IMR-90 (cell line): ENCODE data around the gene BRPF1. TPM values are rescaled to one million over a fixed set of nuclear protein-coding genes. Genes with fewer than 3 reads are reported as not detected.

ENCODE experiments used
- ATAC-seq: fragments of 200-7000 bp; cut with Tn5 transposase; 2 replicates; pipeline ENCODE4 v1.9.1; 2020; ENCODE audit warnings: low read depth, mild to moderate bottlenecking, moderate library complexity
- BruUV-seq: library from RNA; stranded (reverse); fragments of 400-500 nt; replicated peaks from 2 replicates; lab custom pipeline; 2021; lab: Mats Ljungman, UMichigan
- CTCF ChIA-PET: fragments of 300-600 bp; formaldehyde crosslinking; extraction: SDS; loops from one replicate; lab custom pipeline; 2021; ENCODE audit warnings: antibody characterized with exemption; lab: Yijun Ruan, JAX
- POLR2A ChIA-PET: fragments of 300-600 bp; sonication (Branson Sonifier 250); formaldehyde crosslinking; loops from one replicate; lab custom pipeline; 2022; ENCODE audit warnings: antibody characterized with exemption; ENCODE audit not compliant: unreplicated experiment; lab: Charles Lee
- DNase-seq: peaks from one replicate; pipeline ENCODE4 v3.0.0; 2013
- H2AFZ ChIP-seq: replicated peaks from 2 replicates; pipeline ENCODE3; 2013; ENCODE audit warnings: low read length, mild to moderate bottlenecking; ENCODE audit not compliant: poor library complexity
- H2AK5ac ChIP-seq: 2 replicates; pipeline ENCODE4 v1.6.1; 2013; ENCODE audit warnings: low read depth, low read length, inconsistent platforms
- H2AK9ac ChIP-seq: replicated peaks from 2 replicates; pipeline ENCODE3; 2013; ENCODE audit warnings: mild to moderate bottlenecking, low read depth, low read length, moderate library complexity; ENCODE audit not compliant: poor library complexity
- H2BK120ac ChIP-seq: 2 replicates; pipeline ENCODE4 v1.6.1; 2013; ENCODE audit warnings: low read depth, low read length, inconsistent platforms
- H2BK15ac ChIP-seq: 3 replicates; pipeline ENCODE4 v1.6.1; 2013; ENCODE audit warnings: low read depth, low read length, inconsistent platforms
- H2BK20ac ChIP-seq: 2 replicates; pipeline ENCODE4 v1.6.1; 2013; ENCODE audit warnings: low read depth, mild to moderate bottlenecking, inconsistent platforms, low read length, moderate library complexity
- H2BK5ac ChIP-seq: 2 replicates; pipeline ENCODE4 v1.6.1; 2013; ENCODE audit warnings: mild to moderate bottlenecking, low read depth, low read length, inconsistent platforms; ENCODE audit not compliant: poor library complexity, severe bottlenecking
- H3K14ac ChIP-seq: replicated peaks from 2 replicates; pipeline ENCODE4 v1.6.1; 2013; ENCODE audit warnings: low read depth, low read length, inconsistent platforms
- H3K18ac ChIP-seq: 2 replicates; pipeline ENCODE4 v1.6.1; 2013; ENCODE audit warnings: low read depth, low read length, control low read depth
- H3K23ac ChIP-seq: 2 replicates; pipeline ENCODE4 v1.6.1; 2013; ENCODE audit warnings: low read depth, low read length, inconsistent platforms
- H3K27ac ChIP-seq: 2 replicates; pipeline ENCODE4 v1.5.1; 2013; ENCODE audit warnings: mild to moderate bottlenecking, control low read depth, low read length; ENCODE audit not compliant: insufficient read depth
- H3K27me3 ChIP-seq: 2 replicates; pipeline ENCODE4 v1.6.1; 2013; ENCODE audit warnings: low read length; ENCODE audit not compliant: control insufficient read depth, insufficient read depth
- H3K36me3 ChIP-seq: 2 replicates; pipeline ENCODE4 v1.6.1; 2013; ENCODE audit warnings: low read length, mixed read lengths; ENCODE audit not compliant: control insufficient read depth, insufficient read depth
- H3K4ac ChIP-seq: 2 replicates; pipeline ENCODE4 v1.6.1; 2013; ENCODE audit warnings: low read depth, low read length, inconsistent platforms
- H3K4me1 ChIP-seq: 2 replicates; pipeline ENCODE4 v1.6.1; 2013; ENCODE audit warnings: low read length, mixed read lengths; ENCODE audit not compliant: control insufficient read depth, insufficient read depth
- H3K4me2 ChIP-seq: 2 replicates; pipeline ENCODE4 v1.6.1; 2013; ENCODE audit warnings: low read depth, mild to moderate bottlenecking, control low read depth, low read length, moderate library complexity
- H3K4me3 ChIP-seq: 2 replicates; pipeline ENCODE4 v1.5.1; 2013; ENCODE audit warnings: low read depth, mild to moderate bottlenecking, control low read depth, low read length, moderate library complexity; ENCODE audit not compliant: insufficient read depth
- H3K56ac ChIP-seq: 2 replicates; pipeline ENCODE4 v1.6.1; 2013; ENCODE audit warnings: low read length, inconsistent platforms; ENCODE audit not compliant: insufficient read depth; ENCODE audit errors: extremely low read depth
- H3K79me1 ChIP-seq, 2 experiments: 2 replicates each; pipeline ENCODE4 v1.6.1; 2013; ENCODE audit warnings: low read length in 2 of 2, inconsistent platforms in 1 of 2, low read depth in 1 of 2
- H3K9ac ChIP-seq: 2 replicates; pipeline ENCODE4 v1.6.1; 2013; ENCODE audit warnings: low read depth, low read length, control low read depth
- H3K9me1 ChIP-seq: 2 replicates; pipeline ENCODE4 v1.6.1; 2013; ENCODE audit warnings: low read length, inconsistent platforms; ENCODE audit not compliant: insufficient read depth
- H3K9me3 ChIP-seq: 2 replicates; pipeline ENCODE4 v1.6.1; 2013; ENCODE audit warnings: low read length; ENCODE audit not compliant: control insufficient read depth, insufficient read depth
- H4K20me1 ChIP-seq: 2 replicates; pipeline ENCODE4 v1.6.1; 2013; ENCODE audit warnings: low read length, inconsistent platforms; ENCODE audit not compliant: insufficient read depth
- H4K5ac ChIP-seq: 2 replicates; pipeline ENCODE4 v1.6.1; 2013; ENCODE audit warnings: mild to moderate bottlenecking, low read depth, low read length, control low read depth
- H4K8ac ChIP-seq, 2 experiments: 2 replicates each; pipeline ENCODE4 v1.6.1; 2013; ENCODE audit warnings: low read depth in 2 of 2, low read length in 2 of 2, control low read depth in 1 of 2, inconsistent platforms in 1 of 2
- H4K91ac ChIP-seq: 2 replicates; pipeline ENCODE4 v1.6.1; 2013; ENCODE audit warnings: low read depth, low read length, inconsistent platforms; ENCODE audit not compliant: insufficient read depth
- CEBPB ChIP-seq: IDR thresholded peaks from 2 replicates; pipeline ENCODE4 v1.6.1; 2012; ENCODE audit warnings: low read depth, low read length, improper control_type of control experiment
- CHD1 ChIP-seq: IDR thresholded peaks from 2 replicates; pipeline ENCODE4 v1.6.1; 2012; ENCODE audit warnings: low read depth, low read length, improper control_type of control experiment
- WGBS, 2 experiments: methylation state at CpG; one replicate each; pipeline versions ENCODE4 v1.1.5 to v1.1.7; 2013; ENCODE audit warnings: missing lambda C conversion rate in 2 of 2; ENCODE audit not compliant: insufficient read length in 1 of 2; ENCODE audit errors: extremely low coverage in 2 of 2; 5-methylcytosine and 5-hydroxymethylcytosine counted together
- dilution Hi-C: fragments of 300-500 bp; cut with HindIII; formaldehyde crosslinking; loops from one replicate; pipeline ENCODE4 v1.14.3; 2018; ENCODE audit warnings: low sequenced_read_pairs; ENCODE audit not compliant: unreplicated experiment
- in situ Hi-C: fragments of 300-500 bp; cut with MboI; formaldehyde crosslinking; loops from 3 replicates; pipeline ENCODE4 v1.14.3; 2019; ENCODE audit warnings: low sequenced_read_pairs, inconsistent platforms, mixed read lengths
- intact Hi-C: fragments of 100-400 bp; cut with micrococcal nuclease; formaldehyde crosslinking; loops from 2 replicates; pipeline ENCODE4 v1.10.0; 2022
- polyA plus RNA-seq, 3 experiments: library from polyadenylated mRNA; depleted of rRNA; stranded (reverse); fragments of >200 nt; gene quantifications; 2 replicates each; pipeline ENCODE4 v1.2.3, GENCODE V29; 2012; ENCODE audit warnings: low replicate concordance in 1 of 3
- total RNA-seq: library from RNA; depleted of rRNA; stranded (reverse); fragments of >200 nt; gene quantifications from 2 replicates; pipeline ENCODE4 v1.2.3, GENCODE V29; 2012

BRPF1 gene
- total and polyA plus RNA-seq, 2 of the 4 experiments (the other 2 are of a cell fraction): 13.6 to 15.6 TPM

DNA sequence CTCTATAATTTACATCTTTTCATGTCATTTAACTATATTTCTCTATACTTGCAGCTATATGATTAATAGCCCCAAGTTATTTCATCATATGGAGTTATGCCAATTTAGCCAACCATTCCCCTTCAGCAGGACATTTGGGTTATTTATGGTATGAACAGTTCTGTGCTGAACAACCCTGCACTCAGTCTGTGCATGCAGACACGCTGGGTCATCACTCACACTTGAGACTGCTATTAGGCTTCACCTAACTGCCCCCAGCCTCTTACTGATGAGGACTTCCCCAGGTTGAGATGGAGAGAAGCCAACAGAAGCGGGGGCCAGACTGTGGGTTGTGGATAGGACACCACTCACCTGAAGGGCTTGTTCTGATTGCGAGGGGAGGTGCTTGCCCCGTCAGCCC, 53.4 kb downstream of the BRPF1 start:
- Histone ChIP-seq H2AFZ (no peak overlapping the region), H3K4me2 (no peak overlapping the region), H3K4me3 (no peak overlapping the region), H3K27ac (no peak overlapping the region), H3K18ac (no peak overlapping the region), H3K4ac (no peak overlapping the region), H3K4me1 (no peaks in the 10 kb centered on the region), H3K79me1 (peaks cover 7 to 10% of the 10 kb centered on the region in 2 experiments; a peak in 3 of 4 replicates), H3K36me3 (peaks cover 50% of the 10 kb centered on the region), H2BK5ac (no peak overlapping the region), H4K5ac (no peak overlapping the region), H3K56ac (no peak overlapping the region), H2BK15ac (no peak overlapping the region), H2BK20ac (no peak overlapping the region), H3K9ac (no peak overlapping the region), H2AK5ac (no peak overlapping the region), H3K9me3 (no peaks in the 10 kb centered on the region), H2AK9ac (no peak overlapping the region), H3K27me3 (no peaks in the 10 kb centered on the region), H4K20me1 (no peaks in the 10 kb centered on the region), H4K91ac (no peak overlapping the region), H3K23ac (no peak overlapping the region), H2BK120ac (no peak overlapping the region), H3K9me1 (0 out of 2 replicates have a peak, but pooled peaks cover 4% of the 10 kb centered on the region), H4K8ac (no peak overlapping the region), H3K14ac (no peak overlapping the region)
- ChIA-PET CTCF (no interaction called here), POLR2A (no interaction called here)
- ATAC-seq (no peak), DNase-seq (no peak)
- TF ChIP-seq CHD1: no peak
- 0 out of 2 replicates have a peak, but pooled peaks have one; percentile 3 for TF ChIP-seq CEBPB
- in situ Hi-C loops: no loop called here
- BruUV-seq: no TSS peak
- dilution Hi-C loops: no loop called here
- WGBS, 2 experiments: no CpG with 5 or more reads among the region's 4 CpGs
- intact Hi-C loops: no loop called here
